Measurements from ENCODE around the gene DLEC1. TPM values are rescaled to one million over a fixed set of nuclear protein-coding genes. Genes with fewer than 3 reads are reported as not detected.

The DLEC1 gene
- total and polyA plus RNA-seq, 9 of the 15 experiments (the other 6 are each of a cell fraction or from before 2014, with no cell fraction given), result 0.07 to 0.08 TPM; not detected in 7

- TF ChIP-seq ZMIZ1 (IDR thresholded peaks at IDR 0.05; ENCODE audit: low read depth in 2 of 2, low read length in 2 of 2) (no peak), SRSF1 (IDR thresholded peaks at IDR 0.05; ENCODE audit: low read depth, low read length) (no peak), RBM14 (IDR thresholded peaks at IDR 0.05; ENCODE audit: borderline replicate concordance, insufficient read depth, low read depth, low read length) (0 out of 2 replicates have a peak, but pooled peaks have one; percentile 36), ZNF384 (IDR thresholded peaks at IDR 0.05; ENCODE audit: low read depth, low read length) (0 out of 2 replicates have a peak, but pooled peaks have one; percentile 28), ADNP (tag; IDR thresholded peaks at IDR 0.05) (no peak), ZBTB8A (IDR thresholded peaks at IDR 0.05; ENCODE audit: partially characterized antibody) (no peak), ATF2 (CRISPR knock-in tag; IDR thresholded peaks at IDR 0.05) (peak; percentile 80; the same call in 1 of the 2 replicates), JUND (IDR thresholded peaks at IDR 0.05; ENCODE audit: borderline replicate concordance, low read depth, low read length) (peak; percentile 93), JUND (tag; IDR thresholded peaks at IDR 0.05; ENCODE audit: borderline replicate concordance, low read depth, low read length) (peak; percentile 87), MTF1 (CRISPR knock-in tag; IDR thresholded peaks at IDR 0.05; ENCODE audit: borderline replicate concordance) (no peak), RBM39 (optimal IDR thresholded peaks at IDR 0.05; ENCODE audit: low read depth, low read length) (peak; percentile 88), PTRF (tag; IDR thresholded peaks at IDR 0.05) (no peak), PHF8 (IDR thresholded peaks at IDR 0.05; ENCODE audit: borderline replicate concordance, low read length) (peak; percentile 78; the same call in 1 of the 2 replicates), BRD4 (IDR thresholded peaks at IDR 0.05) (no peak; the same call in 1 of the 2 replicates), MIER1 (IDR thresholded peaks at IDR 0.05; ENCODE audit: low read depth) (no peak), ZNF561 (CRISPR knock-in tag; conservative IDR thresholded peaks at IDR 0.05) (no peak), ZNF695 (CRISPR knock-in tag; IDR thresholded peaks at IDR 0.05) (no peak), RBBP5 (IDR thresholded peaks at IDR 0.05; ENCODE audit: borderline replicate concordance, insufficient read depth, low read length, poor library complexity, severe bottlenecking) (no peak), HES1 (IDR thresholded peaks at IDR 0.05; ENCODE audit: low read depth) (peak; percentile 79)
Measured at GRCh38 chr3:38164952-38165721, 126.1 kb downstream of the DLEC1 start, which contains the start of gene OXSR1 (continued).
